Liver (tissue), 9 donors: ENCODE results near the gene ZSCAN18. TPM values are rescaled to one million over a fixed set of nuclear protein-coding genes. Genes with fewer than 3 reads are reported as not detected.

Experiments
- DNase-seq: peaks from one replicate; pipeline ENCODE4 v3.0.0-alpha.2; 2017; ENCODE audit warnings: low spot score
- H3K27ac ChIP-seq, 2 donors: one replicate each; pipeline ENCODE4 v1.7.0; 2013; ENCODE audit warnings: inconsistent platforms in 2 of 2, low read length in 2 of 2, control low read depth in 1 of 2, low read depth in 1 of 2, mild to moderate bottlenecking in 1 of 2
- H3K27me3 ChIP-seq, 4 donors: one replicate each; pipeline versions ENCODE4 v1.6.1 to v1.7.0; 2013; ENCODE audit warnings: low read length in 3 of 4, inconsistent platforms in 1 of 4, mild to moderate bottlenecking in 1 of 4, moderate library complexity in 1 of 4; ENCODE audit not compliant: control insufficient read depth in 4 of 4, insufficient read depth in 4 of 4
- H3K36me3 ChIP-seq, 4 donors: one replicate each; pipeline versions ENCODE4 v1.6.1 to v1.7.0; 2013; ENCODE audit warnings: low read length in 3 of 4, mild to moderate bottlenecking in 3 of 4, low read depth in 1 of 4, moderate library complexity in 1 of 4; ENCODE audit not compliant: control insufficient read depth in 4 of 4, insufficient read depth in 3 of 4
- H3K4me1 ChIP-seq, 4 donors: one replicate each; pipeline versions ENCODE4 v1.6.1 to v1.7.0; 2013; ENCODE audit warnings: low read length in 3 of 4, mild to moderate bottlenecking in 3 of 4, moderate library complexity in 1 of 4; ENCODE audit not compliant: control insufficient read depth in 4 of 4, insufficient read depth in 4 of 4
- H3K4me3 ChIP-seq, 3 donors: one replicate each; pipeline versions ENCODE4 v1.6.1 to v1.7.0; 2013; ENCODE audit warnings: low read length in 3 of 3, control low read depth in 1 of 3, low read depth in 1 of 3, mild to moderate bottlenecking in 1 of 3
- H3K9ac ChIP-seq, 2 donors: one replicate each; pipeline ENCODE4 v1.7.0; 2013; ENCODE audit warnings: low read length in 2 of 2, mild to moderate bottlenecking in 2 of 2, moderate library complexity in 2 of 2, control low read depth in 1 of 2, low read depth in 1 of 2
- H3K9me3 ChIP-seq, 4 donors: one replicate each; pipeline versions ENCODE4 v1.6.1 to v1.7.0; 2013; ENCODE audit warnings: low read length in 3 of 4; ENCODE audit not compliant: control insufficient read depth in 4 of 4
- EGR1 ChIP-seq, 2 donors: IDR thresholded peaks; 2 replicates each; pipeline ENCODE4 v1.6.1; 2016 to 2018; ENCODE audit warnings: antibody characterized with exemption in 2 of 2, low read depth in 2 of 2
- FOXA1 ChIP-seq: IDR thresholded peaks from 2 replicates; pipeline ENCODE4 v1.6.1; 2016; ENCODE audit warnings: antibody characterized with exemption
- FOXA2 ChIP-seq: IDR thresholded peaks from 2 replicates; pipeline ENCODE4 v1.6.1; 2016; ENCODE audit warnings: antibody characterized with exemption
- GABPA ChIP-seq, 2 donors: IDR thresholded peaks in 1 of 2; conservative IDR thresholded peaks in 1 of 2; 2 replicates each; pipeline ENCODE4 v1.6.1; 2016; ENCODE audit warnings: antibody characterized with exemption in 2 of 2, mild to moderate bottlenecking in 1 of 2, moderate library complexity in 1 of 2
- HNF4A ChIP-seq, 2 donors: conservative IDR thresholded peaks; 2 replicates each; pipeline ENCODE4 v1.6.1; 2016; ENCODE audit warnings: antibody characterized with exemption in 2 of 2, mild to moderate bottlenecking in 2 of 2
- HNF4G ChIP-seq: IDR thresholded peaks from 2 replicates; pipeline ENCODE4 v1.6.1; 2016; ENCODE audit warnings: antibody characterized with exemption
- JUND ChIP-seq, 2 donors: IDR thresholded peaks; 2 replicates each; pipeline ENCODE4 v1.6.1; 2016; ENCODE audit warnings: antibody characterized with exemption in 2 of 2
- NR2F2 ChIP-seq: IDR thresholded peaks from 2 replicates; pipeline ENCODE4 v1.6.1; 2016; ENCODE audit warnings: antibody characterized with exemption
- RAD21 ChIP-seq, 2 donors: IDR thresholded peaks; 2 replicates each; pipeline ENCODE4 v1.6.1; 2016; ENCODE audit warnings: antibody characterized with exemption in 2 of 2, mild to moderate bottlenecking in 2 of 2
- RXRA ChIP-seq, 2 donors: IDR thresholded peaks; 2 replicates each; pipeline ENCODE4 v1.6.1; 2017 to 2018; ENCODE audit warnings: antibody characterized with exemption in 2 of 2, mild to moderate bottlenecking in 1 of 2
- SP1 ChIP-seq: IDR thresholded peaks from 2 replicates; pipeline ENCODE4 v1.6.1; 2018; ENCODE audit warnings: antibody characterized with exemption, mild to moderate bottlenecking
- TAF1 ChIP-seq: conservative IDR thresholded peaks from 2 replicates; pipeline ENCODE4 v1.6.1; 2016; ENCODE audit warnings: antibody characterized with exemption, mild to moderate bottlenecking
- YY1 ChIP-seq: IDR thresholded peaks from 2 replicates; pipeline ENCODE4 v1.6.1; 2016; ENCODE audit warnings: antibody characterized with exemption, mild to moderate bottlenecking
- WGBS: extraction: QIAGEN DNeasy Blood & Tissue Kit; methylation state at CpG from one replicate; pipeline ENCODE4 v1.1.7; 2013; 5-methylcytosine and 5-hydroxymethylcytosine counted together
- polyA plus RNA-seq, 2 donors: library from polyadenylated mRNA; stranded (reverse) in 1 of 2; unstranded in 1 of 2; fragments of 200-250 nt in 1 of 2; fragments of >200 nt in 1 of 2; fragmentation: Nextera tagmentation in 1 of 2; extraction: Ambion mirVana in 1 of 2; gene quantifications; one replicate each; pipeline versions ENCODE4 v1.2.1 to v1.2.3, GENCODE V29; 2013 to 2015
- total RNA-seq, 2 donors: library from RNA; depleted of rRNA; stranded (reverse); fragments of >200 nt; gene quantifications; one replicate each; pipeline ENCODE4 v1.2.3, GENCODE V29; 2014
- TF ChIP-seq, protein P1 (sequence below): IDR thresholded peaks from 2 replicates; pipeline ENCODE4 v1.6.1; 2016; ENCODE audit warnings: antibody characterized with exemption, mild to moderate bottlenecking
- TF ChIP-seq, protein P2 (sequence below): IDR thresholded peaks from 2 replicates; pipeline ENCODE4 v1.6.1; 2016; ENCODE audit warnings: antibody characterized with exemption
- TF ChIP-seq, protein P3 (sequence below): IDR thresholded peaks from 2 replicates; pipeline ENCODE4 v1.6.1; 2016; ENCODE audit warnings: antibody characterized with exemption
- TF ChIP-seq, protein P4 (sequence below): fragments of 150-350 bp; IDR thresholded peaks from 2 replicates; pipeline ENCODE4 v1.5.1; 2017; ENCODE audit warnings: improper control_type of control experiment, low read depth, low read length; ENCODE audit not compliant: missing input control
- TF ChIP-seq, protein P5 (sequence below): IDR thresholded peaks from 2 replicates; pipeline ENCODE4 v1.6.1; 2016; ENCODE audit warnings: antibody characterized with exemption
- donor health status: healthy.
- donor health status: healthy.
- donor health status: healthy.
- donor health status: healthy.
- donor health status: healthy.

Gene ZSCAN18
- total and polyA plus RNA-seq, 4 donors = 2.1 to 21.7 (median 11.7) TPM

DNA sequence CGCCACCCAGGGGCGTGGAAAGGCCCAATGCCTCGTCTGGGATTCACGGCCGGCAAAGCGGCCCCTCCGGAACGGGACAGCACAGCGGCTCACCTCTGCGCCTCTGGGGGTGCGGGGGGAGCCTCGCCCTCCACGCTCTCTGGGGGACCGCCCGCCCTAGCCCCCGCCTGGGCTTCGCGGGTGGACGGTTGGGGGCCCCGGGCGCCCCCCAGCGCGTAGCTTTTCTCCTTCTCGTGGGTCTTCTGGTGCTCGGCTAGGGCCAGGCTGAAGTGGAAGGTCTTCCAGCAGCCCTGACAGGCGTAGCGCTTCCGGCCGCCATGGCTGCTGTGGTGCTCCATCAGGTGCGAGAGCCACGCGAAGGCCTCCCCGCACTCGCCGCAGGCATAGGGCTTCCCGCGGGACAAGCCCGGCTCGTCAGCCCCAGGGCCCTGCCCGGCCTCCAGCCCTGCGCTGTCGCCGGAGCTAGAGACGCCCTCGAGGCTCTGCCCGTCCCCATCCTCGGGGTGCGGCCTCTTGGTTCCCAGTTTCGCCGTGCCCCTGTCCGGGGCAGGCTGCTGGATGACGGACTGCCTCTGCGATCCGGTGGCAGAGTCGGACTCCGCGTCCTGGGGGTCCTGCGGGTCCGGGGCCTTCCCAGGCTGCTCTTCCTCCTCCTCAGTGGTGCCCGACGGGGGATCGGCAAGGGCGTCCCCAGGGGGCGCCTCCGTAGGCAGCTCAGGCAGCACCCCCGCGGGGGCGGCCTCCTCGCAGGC lies 13.3 kb downstream of the ZSCAN18 start:
- no peak for DNase-seq
- Histone ChIP-seq H3K9ac (no peak overlapping the region), H3K27ac (no peak overlapping the region), H3K9me3 (peaks cover 17 to 64% (median 55%) of the 10 kb centered on the region in 4 donors), H3K27me3 (no peaks in the 10 kb centered on the region), H3K4me1 (no peaks in the 10 kb centered on the region), H3K36me3 (peaks cover 0 to 13% (median 0%) of the 10 kb centered on the region in 4 donors), H3K4me3 (peak overlapping the region in 2 of 3 donors; percentile 4 to 55)
- 97% methylated on average over 69 of the region's 69 CpGs for WGBS
- TF ChIP-seq TAF1 (no peak), SP1 (no peak), FOXA2 (no peak), YY1 (no peak), HNF4G (no peak), JUND (IDR thresholded peaks at IDR 0.05) (no peak), NR2F2 (no peak), GABPA (IDR thresholded peaks at IDR 0.05 in 1 of 2, conservative IDR thresholded peaks at IDR 0.05 in 1 of 2) (no peak), HNF4A (conservative IDR thresholded peaks at IDR 0.05) (no peak), EGR1 (IDR thresholded peaks at IDR 0.05; ENCODE audit: low read depth in 2 of 2) (no peak), FOXA1 (no peak), RAD21 (IDR thresholded peaks at IDR 0.05) (no peak), RXRA (IDR thresholded peaks at IDR 0.05) (no peak)
- TF ChIP-seq, protein P1, sequence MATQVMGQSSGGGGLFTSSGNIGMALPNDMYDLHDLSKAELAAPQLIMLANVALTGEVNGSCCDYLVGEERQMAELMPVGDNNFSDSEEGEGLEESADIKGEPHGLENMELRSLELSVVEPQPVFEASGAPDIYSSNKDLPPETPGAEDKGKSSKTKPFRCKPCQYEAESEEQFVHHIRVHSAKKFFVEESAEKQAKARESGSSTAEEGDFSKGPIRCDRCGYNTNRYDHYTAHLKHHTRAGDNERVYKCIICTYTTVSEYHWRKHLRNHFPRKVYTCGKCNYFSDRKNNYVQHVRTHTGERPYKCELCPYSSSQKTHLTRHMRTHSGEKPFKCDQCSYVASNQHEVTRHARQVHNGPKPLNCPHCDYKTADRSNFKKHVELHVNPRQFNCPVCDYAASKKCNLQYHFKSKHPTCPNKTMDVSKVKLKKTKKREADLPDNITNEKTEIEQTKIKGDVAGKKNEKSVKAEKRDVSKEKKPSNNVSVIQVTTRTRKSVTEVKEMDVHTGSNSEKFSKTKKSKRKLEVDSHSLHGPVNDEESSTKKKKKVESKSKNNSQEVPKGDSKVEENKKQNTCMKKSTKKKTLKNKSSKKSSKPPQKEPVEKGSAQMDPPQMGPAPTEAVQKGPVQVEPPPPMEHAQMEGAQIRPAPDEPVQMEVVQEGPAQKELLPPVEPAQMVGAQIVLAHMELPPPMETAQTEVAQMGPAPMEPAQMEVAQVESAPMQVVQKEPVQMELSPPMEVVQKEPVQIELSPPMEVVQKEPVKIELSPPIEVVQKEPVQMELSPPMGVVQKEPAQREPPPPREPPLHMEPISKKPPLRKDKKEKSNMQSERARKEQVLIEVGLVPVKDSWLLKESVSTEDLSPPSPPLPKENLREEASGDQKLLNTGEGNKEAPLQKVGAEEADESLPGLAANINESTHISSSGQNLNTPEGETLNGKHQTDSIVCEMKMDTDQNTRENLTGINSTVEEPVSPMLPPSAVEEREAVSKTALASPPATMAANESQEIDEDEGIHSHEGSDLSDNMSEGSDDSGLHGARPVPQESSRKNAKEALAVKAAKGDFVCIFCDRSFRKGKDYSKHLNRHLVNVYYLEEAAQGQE = no peak
- TF ChIP-seq, protein P2, sequence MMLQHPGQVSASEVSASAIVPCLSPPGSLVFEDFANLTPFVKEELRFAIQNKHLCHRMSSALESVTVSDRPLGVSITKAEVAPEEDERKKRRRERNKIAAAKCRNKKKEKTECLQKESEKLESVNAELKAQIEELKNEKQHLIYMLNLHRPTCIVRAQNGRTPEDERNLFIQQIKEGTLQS = no peak
- TF ChIP-seq, protein P3, sequence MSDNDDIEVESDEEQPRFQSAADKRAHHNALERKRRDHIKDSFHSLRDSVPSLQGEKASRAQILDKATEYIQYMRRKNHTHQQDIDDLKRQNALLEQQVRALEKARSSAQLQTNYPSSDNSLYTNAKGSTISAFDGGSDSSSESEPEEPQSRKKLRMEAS = no peak
- TF ChIP-seq, protein P4, sequence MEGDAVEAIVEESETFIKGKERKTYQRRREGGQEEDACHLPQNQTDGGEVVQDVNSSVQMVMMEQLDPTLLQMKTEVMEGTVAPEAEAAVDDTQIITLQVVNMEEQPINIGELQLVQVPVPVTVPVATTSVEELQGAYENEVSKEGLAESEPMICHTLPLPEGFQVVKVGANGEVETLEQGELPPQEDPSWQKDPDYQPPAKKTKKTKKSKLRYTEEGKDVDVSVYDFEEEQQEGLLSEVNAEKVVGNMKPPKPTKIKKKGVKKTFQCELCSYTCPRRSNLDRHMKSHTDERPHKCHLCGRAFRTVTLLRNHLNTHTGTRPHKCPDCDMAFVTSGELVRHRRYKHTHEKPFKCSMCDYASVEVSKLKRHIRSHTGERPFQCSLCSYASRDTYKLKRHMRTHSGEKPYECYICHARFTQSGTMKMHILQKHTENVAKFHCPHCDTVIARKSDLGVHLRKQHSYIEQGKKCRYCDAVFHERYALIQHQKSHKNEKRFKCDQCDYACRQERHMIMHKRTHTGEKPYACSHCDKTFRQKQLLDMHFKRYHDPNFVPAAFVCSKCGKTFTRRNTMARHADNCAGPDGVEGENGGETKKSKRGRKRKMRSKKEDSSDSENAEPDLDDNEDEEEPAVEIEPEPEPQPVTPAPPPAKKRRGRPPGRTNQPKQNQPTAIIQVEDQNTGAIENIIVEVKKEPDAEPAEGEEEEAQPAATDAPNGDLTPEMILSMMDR = no peak
- TF ChIP-seq, protein P5, sequence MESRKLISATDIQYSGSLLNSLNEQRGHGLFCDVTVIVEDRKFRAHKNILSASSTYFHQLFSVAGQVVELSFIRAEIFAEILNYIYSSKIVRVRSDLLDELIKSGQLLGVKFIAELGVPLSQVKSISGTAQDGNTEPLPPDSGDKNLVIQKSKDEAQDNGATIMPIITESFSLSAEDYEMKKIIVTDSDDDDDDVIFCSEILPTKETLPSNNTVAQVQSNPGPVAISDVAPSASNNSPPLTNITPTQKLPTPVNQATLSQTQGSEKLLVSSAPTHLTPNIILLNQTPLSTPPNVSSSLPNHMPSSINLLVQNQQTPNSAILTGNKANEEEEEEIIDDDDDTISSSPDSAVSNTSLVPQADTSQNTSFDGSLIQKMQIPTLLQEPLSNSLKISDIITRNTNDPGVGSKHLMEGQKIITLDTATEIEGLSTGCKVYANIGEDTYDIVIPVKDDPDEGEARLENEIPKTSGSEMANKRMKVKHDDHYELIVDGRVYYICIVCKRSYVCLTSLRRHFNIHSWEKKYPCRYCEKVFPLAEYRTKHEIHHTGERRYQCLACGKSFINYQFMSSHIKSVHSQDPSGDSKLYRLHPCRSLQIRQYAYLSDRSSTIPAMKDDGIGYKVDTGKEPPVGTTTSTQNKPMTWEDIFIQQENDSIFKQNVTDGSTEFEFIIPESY = no peak
